Activated CD8-positive, alpha-beta memory T cell treated with anti-CD3 and anti-CD28 coated beads for 24 hours (primary cell): ENCODE results near the gene NMB.

Experiments used
- DNase-seq: peaks from one replicate; pipeline ENCODE4 v3.0.0-alpha.2; 2020

NMB gene

GRCh38 chr15:84609818-84610525, 48.0 kb downstream of the NMB start:
- no peak for DNase-seq

- DNase-seq, result no peak
Observed at GRCh38 chr15:84608707-84609284, 49.2 kb downstream of the NMB start.

GRCh38 chr15:84606653-84607120, 51.3 kb downstream of the NMB start:
- no peak for DNase-seq

GRCh38 chr15:84605554-84605882, 52.5 kb downstream of the NMB start:
- DNase-seq, result no peak
